Right lung (tissue), 5 donors: ENCODE measurements around the gene SHQ1. TPM values are rescaled to one million over a fixed set of nuclear protein-coding genes. Genes with fewer than 3 reads are reported as not detected.
"Not testable (repeated sequence)": the region's sequence is repeated elsewhere in the genome, so short reads cannot be mapped to it uniquely, and the experiment has no call there.

Source experiments
- DNase-seq, 2 donors: peaks; one replicate each; pipeline ENCODE4 v3.0.0-alpha.2; 2013
- polyA plus RNA-seq, 5 donors: library from polyadenylated mRNA; unstranded; fragments of 120-200 nt; gene quantifications; one replicate each; pipeline versions ENCODE4 v1.2.1 to v1.2.3, GENCODE V29; 2013; ENCODE audit warnings: inconsistent platforms in 1 of 5, low replicate concordance in 1 of 5; ENCODE audit not compliant: insufficient read length in 5 of 5, insufficient read depth in 1 of 5

SHQ1 gene
- polyA plus RNA-seq, 5 donors = 18.8 to 26.1 (median 21.7) TPM

DNA sequence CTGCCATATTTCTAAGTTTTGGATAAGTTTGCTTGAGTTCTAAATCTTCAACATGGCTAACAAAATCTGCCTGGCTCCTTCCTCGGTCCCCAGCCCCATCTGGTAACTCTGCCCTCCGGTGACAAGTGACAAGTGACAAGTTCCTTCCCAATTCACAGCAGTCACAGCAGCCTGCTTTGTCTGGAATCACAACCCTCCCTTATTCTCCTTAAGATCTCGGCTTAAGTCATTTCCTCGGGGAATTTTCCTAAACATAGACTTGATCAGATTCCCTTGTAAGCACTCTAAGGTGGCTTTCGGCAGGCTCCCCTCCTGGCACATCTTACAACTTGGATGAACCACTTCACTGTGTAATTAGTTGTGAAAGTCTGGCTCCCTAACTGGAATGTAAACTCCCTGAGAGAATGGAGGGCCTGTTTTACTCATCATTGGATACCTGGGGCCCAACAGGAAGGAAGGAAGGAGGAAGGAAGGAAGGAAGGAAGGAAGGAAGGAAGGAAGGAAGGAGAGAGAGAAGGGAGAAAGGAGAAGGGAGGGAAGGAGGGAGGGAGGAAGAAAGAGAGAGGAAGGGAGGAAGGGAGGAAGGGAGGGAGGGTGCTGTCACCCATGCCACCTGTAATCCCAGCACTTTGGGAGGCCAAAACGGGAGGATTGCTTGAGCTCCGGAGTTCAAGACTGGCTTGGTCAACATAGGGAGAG lies 126.4 kb downstream of the SHQ1 start:
- no peak for DNase-seq

DNA sequence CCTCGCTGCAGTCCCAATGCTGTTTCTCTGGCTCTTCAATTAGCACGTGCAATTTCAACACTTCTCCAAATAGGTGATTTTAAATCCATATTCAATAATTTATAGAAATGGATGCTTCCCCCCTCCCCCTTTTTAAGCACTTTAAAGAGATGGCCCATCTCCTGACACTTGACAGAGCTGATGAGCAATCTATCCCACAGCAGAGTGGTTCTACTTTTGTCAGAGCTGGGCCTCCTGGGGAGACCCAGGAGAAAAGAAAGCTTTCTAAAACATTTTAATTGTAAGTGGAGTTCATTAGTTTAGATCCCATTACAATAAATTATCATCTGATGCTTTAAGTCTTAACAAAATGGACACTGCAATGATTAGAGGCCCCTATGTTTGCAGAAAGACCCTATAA lies 127.7 kb downstream of the SHQ1 start:
- no peak for DNase-seq

DNA sequence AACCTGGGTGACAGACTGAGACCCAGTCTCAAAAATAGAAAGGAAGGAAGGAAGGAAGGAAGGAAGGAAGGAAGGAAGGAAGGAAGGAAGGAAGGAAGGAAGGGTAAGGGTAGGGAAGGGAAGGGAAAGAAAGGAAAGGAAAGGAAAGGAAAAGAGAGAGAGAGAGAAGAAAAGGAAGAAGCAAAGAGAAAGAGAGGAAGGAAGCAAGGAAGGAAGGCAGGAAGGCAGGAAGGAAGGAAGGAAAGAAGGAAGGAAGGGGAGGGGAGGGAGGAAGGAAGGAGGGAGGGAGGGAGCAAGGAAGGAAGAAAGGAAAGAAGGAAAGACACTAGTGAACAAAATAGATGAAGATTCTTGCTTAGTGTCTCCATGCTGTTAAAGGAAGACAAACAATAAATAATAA lies 129.1 kb downstream of the SHQ1 start:
- no peak for DNase-seq

DNA sequence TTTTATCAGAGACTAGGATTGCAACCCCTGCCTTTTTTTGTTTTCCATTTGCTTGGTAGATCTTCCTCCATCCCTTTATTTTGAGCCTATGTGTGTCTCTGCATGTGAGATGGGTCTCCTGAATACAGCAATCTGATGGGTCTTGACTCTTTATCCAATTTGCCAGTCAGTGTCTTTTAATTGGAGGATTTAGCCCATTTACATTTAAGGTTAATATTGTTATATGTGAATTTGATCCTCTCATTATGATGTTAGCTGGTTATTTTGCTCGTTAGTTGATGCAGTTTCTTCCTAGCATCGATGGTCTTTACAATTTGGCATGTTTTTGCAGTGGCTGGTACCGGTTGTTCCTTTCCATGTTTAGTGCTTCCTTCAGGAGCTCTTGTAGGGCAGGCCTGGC lies 134.1 kb downstream of the SHQ1 start:
- not testable (repeated sequence) for DNase-seq

DNA sequence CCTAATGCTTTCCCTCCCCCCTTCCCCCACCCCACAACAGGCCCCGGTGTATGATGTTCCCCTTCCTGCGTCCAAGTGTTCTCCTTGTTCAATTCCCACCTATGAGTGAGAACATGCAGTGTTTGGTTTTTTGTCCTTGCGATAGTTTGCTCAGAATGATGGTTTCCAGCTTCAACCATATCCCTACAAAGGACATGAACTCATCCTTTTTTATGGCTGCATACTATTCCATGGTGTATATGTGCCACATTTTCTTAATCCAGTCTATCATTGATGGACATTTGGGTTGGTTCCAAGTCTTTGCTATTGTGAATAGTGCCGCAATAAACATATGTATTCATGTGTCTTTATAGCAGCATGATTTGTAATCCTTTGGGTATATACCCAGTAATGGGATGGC lies 137.8 kb downstream of the SHQ1 start:
- not testable (repeated sequence) for DNase-seq

DNA sequence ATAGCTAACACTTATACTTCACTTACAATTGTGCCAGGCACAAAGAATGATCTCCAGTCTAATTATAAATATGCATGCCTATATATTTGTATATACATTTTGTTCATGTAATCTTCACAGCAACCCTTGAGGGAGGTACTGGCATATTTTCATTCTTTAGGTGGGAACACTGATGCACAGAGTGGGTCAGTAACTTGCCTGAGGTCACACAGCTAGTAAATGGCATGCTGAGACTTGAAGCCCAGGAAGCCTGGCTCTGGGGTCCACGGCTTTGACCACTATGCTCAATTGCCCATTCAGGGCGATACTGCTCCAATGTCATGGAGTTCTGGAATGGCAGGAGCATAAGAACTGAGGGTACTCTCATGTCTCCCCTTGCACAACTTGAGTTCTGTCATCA lies 139.8 kb downstream of the SHQ1 start:
- no peak for DNase-seq

DNA sequence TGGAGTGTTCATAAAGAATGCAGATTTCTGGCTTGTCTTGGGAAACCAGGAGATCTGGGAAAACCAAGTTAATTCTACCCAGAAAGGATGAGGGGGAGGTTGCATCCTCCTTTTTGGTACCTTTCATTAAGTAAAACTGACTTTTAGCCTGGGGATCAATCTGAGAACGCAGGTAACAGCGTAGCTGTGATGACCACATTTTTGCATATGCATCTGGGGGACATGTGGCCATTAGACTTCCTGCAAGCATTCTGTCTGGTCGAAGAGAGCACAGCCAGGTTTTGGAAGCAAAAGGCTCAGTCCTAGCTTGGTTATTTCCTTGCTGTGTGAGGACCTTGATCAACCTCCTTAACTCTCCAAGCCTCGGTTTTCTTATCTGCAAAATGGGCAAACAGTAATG lies 145.2 kb downstream of the SHQ1 start:
- no peak for DNase-seq

DNA sequence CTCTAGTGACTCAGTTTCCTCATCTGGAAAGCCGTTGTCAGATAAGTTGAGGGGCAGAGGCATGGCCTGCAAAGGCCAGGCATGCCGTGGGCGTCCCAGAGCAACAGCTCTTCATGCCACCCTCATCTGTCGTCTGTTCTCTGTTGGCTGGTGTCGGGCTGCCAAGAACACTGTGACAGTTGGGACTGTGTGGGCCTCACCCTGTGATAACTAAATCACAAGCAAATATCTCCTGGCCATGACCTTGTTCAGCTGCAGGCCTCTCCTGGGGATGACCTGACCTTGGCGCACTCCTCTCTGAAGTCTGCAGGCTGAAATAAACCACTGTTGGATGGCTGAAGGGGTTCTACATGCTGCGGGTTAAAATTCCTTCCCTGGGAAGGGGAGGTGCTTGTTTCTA lies 145.9 kb downstream of the SHQ1 start:
- no peak for DNase-seq

DNA sequence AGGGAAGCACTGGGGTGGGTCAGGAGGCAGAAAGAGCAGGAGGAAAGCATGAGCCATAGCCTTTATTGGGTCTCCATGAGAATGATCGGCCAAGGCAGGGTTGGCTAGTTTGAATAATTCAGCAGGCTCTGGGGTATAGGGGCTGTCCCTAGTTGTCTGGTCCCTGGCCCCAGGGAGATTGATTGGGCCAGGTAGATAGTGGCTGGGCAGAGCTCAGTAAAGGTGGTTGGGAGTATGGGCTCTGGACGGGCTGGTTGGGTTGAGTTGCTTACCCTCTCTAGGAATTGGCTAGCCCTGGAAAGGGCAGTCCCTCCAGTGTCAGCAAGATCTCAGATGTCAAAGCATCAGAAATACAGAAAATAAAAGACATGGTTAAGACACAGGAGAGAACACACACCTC lies 148.1 kb downstream of the SHQ1 start:
- DNase-seq = no peak

DNA sequence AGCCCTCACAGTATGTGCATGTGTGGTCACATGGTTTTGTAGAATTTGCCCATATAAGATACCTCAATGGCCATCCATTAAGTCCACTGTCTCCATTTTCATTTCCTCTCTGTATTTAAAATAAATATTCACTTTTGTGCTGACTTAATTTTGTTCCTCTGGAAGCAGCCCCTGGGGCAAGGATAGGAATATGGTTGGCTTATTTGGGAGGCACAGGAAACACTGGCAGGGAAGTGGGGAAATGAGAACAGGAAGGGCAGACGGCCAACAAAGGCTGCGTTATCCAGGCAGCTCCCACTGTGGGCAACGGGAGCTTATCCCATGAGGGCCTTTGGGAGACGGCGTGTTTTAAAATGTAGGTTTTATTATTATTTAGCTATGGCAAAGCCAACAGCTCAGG lies 148.6 kb downstream of the SHQ1 start:
- DNase-seq = no peak

Other genes with a start within 250 kb of the SHQ1 start
- gene GXYLT2, start 39.6 kb upstream of the SHQ1 start, polyA plus RNA-seq = 10 to 100 TPM; 12.4 to 18.3 (median 16.7) TPM
- gene PPP4R2, start 148.4 kb upstream of the SHQ1 start, polyA plus RNA-seq = 100 to 1,000 TPM in 1 of 5 donors, 10 to 100 TPM in 4; 57.3 to 105 (median 85.6) TPM
- 1 to 10 TPM; 4.8 to 9.1 (median 8.6) TPM for gene EBLN2, start 213.2 kb upstream of the SHQ1 start, polyA plus RNA-seq